NCI-H2227 (cell line): Measurements from ENCODE around the gene KHSRP.
A peak's percentile ranks its signal among the peaks of the same experiment; 100 is the strongest.

Experiments
- DNase-seq: peaks from one replicate; lab custom pipeline; 2025; ENCODE audit not compliant: unreplicated experiment; lab: John Stamatoyannopoulos, UW

Gene KHSRP

DNA sequence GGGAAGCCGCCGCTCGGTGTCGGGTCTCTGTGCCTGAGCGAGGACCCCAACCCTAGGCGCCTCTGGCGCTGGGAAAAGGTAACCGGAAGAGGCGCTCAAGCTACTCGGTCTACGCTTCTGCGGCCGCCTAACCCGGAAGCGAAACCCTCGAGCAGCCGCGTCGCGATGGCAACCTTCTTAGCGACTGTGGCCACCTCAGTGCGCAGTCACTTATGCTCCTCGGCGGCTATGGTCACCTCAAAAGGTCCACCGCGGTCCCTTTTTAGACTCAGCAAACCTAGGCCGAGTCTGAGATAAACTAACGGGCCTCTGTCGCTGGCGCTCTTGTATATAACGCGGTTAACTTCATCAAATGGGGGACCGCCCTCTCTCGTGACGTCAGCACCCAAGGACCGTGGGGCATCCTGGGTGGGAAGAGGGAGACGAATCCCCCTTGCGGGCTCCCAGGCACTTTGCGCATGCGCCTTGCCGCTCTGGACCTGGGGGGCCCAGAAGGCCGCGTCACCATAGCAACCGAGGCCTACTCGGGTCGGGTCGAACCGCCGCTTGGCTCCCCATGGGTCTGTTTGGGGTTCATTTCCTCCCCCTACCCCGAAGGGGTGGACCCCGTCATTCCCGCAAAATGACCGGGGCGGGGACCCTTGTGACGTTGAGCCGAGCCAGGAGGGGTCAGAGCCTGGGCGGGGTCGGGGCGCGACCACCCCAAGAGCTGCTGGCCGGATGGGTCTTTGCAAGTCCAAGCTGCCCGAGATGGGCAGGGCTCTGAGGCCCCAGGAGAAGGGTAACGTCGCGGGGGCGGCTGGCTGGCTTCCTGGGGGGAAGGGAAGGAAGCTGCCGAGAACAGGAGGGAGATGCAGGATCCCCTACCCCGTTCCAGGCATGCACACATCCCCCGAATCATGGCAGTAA, 31.3 kb downstream of the KHSRP start, which contains the start of gene GTF2F1:
GTF2F1 (minus strand) TSS at position 91 of the 909 bp plus-strand sequence. CDS start 169 bp downstream, outside the sequence.
- DNase-seq, result peak; percentile 95

DNA sequence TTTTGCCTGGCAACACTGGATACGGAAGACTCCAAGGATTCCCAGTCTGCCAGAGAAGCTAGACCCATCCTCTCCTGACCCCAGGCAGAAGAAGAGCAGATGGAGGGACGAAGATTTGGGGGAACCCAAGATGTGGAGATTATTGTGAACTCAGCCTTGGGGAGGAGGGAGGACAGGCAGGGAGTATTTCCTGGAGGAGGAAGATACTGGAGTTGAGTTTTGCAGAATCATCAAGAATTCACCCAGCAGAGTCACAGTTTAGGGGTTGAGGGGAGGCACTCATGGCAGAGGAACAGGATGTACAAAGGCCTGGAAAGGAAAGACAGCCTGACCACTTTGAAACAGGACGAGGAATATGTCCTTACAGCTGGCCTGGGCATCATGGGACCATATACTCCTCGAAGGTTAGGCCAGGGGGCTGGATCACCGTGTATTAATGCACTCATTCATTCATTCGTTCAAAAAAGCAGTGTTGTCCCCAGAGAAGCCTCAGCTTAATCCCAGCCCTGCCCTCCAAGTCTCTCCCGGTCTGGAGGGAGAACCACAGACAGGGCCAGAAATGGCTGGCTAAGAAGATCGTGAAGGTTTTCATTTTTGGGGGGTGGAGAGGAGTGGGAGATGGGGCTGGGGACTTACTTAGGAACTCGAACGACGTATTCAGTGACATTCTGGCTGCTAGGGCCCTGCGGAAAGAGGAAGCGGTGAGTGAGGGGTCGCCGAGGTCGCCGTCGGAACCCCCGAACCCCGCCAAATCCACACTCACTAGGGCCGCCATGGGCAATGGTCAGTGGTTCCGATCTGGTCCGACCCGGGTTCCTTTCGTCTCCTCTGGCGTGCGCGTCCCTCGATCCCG, 32.2 kb downstream of the KHSRP start:
- no peak for DNase-seq

DNA sequence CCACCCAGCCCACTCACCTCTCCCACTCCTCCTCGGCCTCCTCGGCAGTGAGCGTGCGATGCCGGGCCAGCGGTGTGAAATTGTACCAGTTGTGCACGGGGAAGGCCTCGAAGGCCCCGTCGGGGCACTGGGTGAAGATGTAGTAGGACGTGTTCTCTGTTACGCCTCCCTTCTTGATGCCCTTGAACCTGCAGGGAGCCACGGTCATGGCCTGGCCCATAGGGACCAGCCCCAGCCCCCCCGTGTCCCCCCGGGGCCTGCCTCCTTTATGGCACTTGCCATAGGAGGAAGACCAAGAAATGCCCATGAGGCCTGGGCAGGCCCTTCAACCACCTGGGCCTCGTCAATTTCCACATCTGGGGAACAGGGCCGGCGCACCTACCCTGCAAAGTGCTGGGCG, 37.2 kb downstream of the KHSRP start:
- no peak for DNase-seq

DNA sequence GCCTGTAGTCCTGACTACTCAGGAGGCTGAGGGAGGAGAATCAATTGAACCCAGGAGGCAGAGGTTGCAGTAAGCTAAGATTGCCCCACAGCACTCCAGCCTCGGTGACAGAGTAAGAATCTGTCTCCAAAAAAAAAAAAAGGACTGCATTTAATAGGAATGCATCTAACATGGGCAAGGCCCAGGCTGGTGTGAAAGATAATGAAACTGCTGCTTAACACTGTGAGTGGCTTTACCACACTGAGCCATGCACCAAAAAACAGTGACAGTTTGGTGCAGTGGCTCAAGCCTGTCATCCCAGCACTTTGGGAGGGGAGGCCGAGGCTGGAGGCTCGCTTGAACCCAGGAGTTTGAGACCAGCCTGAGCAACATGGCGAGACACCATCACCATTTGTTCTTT, 40.2 kb downstream of the KHSRP start:
- DNase-seq, result no peak

DNA sequence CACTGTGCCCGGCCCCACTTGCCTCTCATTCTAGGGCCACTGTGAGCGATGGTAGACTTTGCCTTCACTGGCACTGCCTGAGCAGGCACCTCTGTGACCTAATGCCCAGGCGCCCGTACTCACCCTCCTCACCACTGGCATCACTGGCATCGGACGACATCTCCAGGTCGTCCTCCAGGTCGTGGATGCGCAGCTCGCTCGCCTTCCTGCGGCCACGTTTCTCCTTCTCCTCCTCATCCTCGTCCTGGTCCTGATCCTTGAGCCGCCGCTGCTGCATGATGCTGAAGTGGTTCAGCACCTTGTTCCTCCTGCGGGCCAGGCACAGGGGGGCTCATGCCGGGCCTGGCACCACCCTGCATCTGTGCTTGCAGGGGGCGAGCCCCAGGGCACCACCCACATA, 41.4 kb downstream of the KHSRP start:
- no peak for DNase-seq

DNA sequence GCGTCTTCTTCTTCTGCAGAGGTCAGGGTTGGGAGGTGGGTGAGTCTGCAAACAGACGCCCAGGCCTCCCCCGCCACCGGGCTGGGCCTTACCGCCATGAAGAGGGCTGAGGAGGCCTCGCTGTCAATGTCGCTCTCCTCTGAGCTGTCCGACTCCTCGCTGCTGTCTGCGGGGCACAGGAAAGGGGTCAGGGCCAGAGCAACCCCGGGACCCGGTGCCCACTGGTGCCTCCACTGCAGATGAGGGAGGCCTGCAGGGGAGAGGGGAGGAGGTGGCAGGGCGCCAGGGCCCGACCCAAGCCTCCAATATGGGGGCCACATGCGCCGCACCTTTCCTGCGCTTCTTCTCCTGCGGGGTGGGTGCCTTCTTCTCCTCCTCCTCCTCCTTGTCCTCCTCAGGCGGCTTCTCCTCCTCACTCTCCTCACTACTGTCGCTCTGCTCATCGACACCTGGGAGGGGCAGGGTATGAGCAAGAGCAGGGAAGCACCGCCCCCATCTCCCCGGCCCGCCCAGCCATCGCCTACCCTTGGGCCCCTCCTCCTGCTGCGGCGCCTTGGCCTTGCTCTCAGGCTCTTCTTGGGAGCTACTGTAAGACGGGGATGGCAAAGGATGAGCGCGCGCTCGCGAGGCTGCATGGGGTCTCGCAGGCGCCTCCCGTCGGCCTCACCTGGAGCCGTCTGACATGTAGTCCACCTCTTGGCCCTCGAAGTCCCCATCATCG, 43.4 kb downstream of the KHSRP start:
- no peak for DNase-seq

DNA sequence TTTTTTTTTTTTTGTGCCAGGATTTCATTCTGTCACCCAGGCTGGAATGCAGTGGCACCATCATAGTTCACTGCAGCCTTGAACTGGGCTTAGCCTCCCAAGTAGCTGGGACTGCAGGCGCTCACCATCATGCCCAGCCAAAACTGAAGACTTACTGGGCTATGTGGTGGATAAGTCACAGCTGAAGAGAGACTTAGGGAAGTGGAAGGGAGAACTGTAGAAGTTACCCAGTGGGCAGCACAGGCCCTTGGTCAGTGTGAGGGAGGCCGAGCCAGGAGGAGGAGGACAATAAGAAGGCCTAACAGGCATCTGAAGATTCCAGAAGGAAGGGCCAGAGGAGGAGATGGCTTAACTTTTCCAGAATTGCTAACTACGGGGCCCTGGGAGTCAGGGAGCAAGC, 44.9 kb downstream of the KHSRP start:
- no peak for DNase-seq

DNA sequence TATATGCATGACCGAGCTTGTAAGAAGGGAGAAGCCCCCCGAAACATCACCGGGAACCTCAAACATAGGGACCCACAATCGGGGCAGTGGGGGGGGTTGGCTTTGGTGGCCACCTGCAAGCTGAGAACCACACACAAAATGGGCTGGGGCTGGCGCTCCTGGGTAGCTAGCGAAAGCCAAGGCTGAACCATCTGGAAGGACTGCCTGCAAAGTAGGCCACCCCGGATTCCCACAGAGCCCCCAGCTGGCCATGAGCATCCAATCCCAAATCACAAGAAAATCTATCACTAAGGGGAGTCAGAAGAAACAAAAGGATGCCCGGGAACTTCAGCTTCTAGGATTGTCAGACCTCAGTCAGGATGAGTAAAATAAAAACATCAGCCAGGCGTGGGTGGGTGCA, 46.1 kb downstream of the KHSRP start:
- DNase-seq, result no peak

DNA sequence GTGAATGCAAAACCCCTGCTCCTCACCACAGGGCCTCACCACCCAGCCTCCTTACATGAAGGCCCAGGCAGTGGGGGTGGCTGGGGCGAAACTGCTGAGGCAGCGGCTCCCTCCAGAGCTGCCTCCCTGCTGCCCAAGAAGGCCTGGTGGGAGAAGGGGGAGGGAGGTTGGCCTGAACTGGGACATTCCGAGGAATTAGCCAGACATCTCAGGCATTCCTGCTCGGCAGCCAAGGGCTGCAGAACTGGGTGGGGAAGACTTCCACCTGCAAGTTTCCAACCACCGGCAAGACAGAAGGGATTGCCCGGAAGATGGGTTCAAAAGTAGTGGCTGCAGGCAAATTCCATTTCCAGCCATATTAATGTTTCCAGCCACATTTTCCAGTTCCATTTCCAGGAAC, 46.6 kb downstream of the KHSRP start:
- no peak for DNase-seq

DNA sequence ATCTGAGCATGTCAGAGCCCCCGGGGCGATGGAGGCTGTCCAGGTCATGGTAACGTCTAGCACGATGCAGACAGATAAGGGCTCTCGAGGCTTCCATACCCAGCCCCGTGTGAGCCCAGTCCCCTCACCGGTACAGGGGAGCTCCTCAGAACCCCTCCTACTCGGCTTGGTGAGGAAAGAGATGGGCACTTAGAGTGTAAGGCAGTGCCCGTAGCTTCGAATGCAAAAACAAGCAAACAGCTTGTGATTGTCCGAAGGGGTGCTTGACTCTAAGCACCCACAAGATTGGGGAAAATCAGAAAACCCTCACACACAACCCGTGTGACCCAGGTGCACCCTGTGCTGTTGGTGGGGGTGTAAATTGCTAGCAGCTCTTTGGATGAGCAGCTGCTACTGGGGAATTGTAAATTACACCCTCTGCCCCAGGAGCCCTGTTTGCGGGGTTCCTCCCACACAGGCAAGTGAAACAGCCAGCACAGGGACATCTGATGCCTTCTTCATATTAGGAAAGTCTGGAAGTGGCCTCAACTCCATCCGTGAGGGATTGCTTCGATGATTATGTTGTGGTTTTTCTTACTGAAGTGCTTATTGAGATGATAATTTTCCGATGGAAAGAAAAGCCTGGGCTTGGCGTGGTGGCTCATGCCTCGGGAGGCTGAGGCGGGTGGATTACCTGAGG, 48.0 kb downstream of the KHSRP start:
- no peak for DNase-seq

DNA sequence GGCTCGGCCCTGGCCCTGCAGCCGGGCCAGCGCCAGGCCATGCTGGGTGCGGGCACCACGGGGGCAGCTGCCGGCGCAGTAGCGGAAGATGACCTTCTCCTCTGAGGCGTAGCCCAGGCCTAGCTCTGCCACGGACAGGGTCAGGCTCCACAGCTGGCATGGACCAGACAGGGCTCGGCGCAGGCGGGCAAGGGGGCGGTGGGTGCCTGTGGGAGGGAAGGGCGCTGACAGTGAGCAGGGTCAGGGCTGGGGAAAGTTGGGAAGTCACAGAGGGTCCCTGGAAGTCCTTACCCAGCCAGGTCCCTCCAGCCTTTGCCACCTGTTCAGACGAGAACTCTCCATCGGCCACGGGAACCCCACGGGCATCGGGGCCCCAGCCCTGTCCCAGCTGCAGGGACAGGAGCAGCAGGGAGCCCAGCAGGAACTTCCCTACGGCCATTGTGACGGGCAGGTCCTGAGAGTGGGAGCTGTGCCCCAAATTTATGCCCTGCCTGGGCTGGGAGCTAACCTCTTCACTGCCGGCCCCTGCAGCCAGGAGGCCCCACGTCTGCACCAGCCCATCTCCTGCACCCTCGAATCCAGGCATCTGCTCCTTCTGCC, 49.1 kb downstream of the KHSRP start, which contains the start of gene PSPN:
PSPN (minus strand) TSS at position 523 of the 600 bp plus-strand sequence; CDS start at position 439, 84 bp downstream.
- DNase-seq, result no peak

DNA sequence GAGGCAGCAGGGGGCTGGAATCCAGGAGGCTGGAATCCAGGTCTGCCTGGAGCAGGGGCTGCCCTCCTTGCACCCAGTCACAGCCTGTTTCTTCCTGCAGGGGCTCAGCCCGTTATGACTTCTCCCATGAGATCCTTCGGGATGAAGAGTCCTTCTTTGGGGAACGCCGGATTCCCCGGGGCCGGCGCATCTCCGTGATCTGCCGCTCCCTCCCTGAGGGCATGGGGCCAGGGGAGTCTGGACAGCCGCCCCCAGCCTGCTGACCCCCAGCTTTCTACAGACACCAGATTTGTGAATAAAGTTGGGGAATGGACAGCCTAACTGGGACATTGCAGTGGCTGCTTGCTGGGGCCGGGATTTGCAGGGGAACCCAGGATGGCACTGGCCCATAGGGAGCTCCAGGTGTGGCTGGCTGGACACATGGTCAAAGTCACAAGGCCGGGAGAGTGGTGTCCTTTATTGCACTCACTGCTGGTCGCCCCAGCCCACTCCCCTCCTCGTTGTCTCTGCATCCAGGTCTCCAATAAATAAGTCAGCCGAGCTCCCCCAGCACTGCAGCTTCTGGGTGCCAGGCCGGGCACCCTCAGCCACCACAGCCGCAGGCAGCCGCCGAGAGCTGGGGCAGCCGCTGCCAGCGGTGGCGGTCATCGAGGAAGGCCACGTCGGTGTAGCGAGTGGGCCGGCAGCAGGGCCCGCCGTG, 49.8 kb downstream of the KHSRP start:
- no peak for DNase-seq

DNA sequence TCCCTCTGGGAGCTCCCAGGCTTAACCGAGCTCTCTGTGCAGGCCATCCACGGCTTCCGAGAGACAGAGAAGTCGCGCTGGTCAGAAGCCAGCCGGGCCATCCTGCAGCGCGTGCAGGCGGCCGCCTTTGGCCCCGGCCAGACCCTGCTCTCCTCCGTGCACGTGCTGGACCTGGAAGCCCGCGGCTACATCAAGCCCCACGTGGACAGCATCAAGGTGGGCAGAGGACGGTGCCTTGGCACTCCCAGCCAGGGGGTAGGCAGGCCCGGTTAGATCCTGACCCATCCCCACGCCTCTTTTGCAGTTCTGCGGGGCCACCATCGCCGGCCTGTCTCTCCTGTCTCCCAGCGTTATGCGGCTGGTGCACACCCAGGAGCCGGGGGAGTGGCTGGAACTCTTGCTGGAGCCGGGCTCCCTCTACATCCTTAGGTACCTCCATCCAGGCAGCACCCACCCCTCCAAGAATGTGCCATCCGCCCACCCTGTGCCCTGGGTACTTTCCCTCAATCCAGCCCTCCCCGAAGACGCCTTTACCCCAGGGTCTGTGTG, 50.4 kb downstream of the KHSRP start:
- DNase-seq, result no peak

DNA sequence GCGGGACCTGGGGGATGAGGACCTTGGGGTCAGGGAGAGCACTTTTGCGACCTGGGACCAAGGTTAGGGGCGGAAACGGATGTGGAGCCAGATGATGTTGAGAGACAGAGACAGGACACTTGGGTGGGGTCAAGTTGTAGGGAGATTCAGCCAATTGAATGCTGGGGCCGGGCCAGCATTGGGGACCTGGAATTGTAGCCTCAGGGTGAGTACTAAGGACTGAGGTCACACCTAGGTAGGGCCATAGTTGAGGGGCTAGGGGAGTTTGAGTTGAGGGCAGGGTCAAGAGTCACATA, 50.9 kb downstream of the KHSRP start:
- no peak for DNase-seq

DNA sequence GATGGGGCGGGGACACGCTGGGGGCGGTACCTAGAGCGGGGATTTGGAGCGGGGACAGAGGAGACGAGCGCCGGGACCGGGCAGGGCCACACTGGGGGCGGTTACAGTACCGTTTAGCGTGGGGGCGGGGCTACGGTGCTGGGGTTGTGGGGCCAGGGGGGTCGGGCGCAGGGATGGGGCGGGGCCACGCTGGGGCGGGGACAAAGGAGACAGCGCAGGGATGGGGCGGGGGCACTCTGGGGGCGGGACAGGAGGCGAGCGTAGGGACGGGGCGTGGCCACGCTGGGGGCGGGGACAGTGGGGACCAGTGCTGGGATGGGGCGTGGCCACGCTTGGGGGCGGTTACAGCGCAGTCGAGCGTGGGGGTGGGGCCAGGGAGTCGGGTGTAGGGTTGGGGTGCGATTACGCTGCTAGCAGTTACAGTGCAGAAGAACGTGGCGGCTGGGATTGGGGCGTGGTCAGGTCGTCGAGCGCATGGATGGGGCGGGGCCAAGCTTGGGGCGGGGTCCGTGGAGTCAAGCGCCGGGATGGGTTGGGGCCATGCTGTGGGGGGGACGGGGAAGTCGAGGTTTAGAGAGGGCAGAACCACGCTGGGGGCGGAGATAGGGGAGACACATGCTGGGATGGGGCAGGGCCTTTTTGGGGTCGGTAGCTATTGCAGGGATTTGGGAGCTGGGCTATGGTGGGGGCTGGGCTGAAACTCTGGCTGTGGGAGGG, 51.4 kb downstream of the KHSRP start:
- peak; percentile 95 for DNase-seq

DNA sequence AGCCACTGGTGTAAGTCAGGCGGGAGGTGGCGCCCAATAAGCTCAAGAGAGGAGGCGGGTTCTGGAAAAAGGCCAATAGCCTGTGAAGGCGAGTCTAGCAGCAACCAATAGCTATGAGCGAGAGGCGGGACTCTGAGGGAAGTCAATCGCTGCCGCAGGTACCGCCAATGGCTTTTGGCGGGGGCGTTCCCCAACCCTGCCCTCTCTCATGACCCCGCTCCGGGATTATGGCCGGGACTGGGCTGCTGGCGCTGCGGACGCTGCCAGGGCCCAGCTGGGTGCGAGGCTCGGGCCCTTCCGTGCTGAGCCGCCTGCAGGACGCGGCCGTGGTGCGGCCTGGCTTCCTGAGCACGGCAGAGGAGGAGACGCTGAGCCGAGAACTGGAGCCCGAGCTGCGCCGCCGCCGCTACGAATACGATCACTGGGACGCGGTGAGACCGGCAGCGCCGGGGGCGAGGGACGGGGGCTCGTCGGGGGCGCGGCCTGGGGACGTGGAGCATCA, 52.0 kb downstream of the KHSRP start, which contains the start of gene ALKBH7:
ALKBH7 (plus strand) TSS at position 201 of the 502 bp plus-strand sequence; CDS start at position 228, 27 bp downstream.
- DNase-seq, result peak; percentile 97

DNA sequence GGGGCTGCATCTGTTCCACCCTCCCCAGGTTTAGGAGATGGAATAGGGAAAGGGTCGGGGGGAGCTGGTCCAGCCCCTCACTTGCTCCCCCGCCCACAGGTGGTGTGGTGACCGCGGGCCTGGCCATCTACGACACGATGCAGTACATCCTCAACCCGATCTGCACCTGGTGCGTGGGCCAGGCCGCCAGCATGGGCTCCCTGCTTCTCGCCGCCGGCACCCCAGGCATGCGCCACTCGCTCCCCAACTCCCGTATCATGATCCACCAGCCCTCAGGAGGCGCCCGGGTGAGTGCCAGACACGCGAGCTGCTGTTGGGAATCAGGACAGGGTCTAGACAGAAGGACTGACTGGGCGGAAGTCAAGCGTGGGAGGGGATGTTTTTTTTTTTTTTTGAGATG, 60.3 kb downstream of the KHSRP start:
- no peak for DNase-seq
